T1000 (cell line): ENCODE results near the gene AUTS2.

Experiments
- DNase-seq: peaks from one replicate; lab custom pipeline; 2025; ENCODE audit warnings: mixed read lengths; lab: John Stamatoyannopoulos, UW

The AUTS2 gene

DNA sequence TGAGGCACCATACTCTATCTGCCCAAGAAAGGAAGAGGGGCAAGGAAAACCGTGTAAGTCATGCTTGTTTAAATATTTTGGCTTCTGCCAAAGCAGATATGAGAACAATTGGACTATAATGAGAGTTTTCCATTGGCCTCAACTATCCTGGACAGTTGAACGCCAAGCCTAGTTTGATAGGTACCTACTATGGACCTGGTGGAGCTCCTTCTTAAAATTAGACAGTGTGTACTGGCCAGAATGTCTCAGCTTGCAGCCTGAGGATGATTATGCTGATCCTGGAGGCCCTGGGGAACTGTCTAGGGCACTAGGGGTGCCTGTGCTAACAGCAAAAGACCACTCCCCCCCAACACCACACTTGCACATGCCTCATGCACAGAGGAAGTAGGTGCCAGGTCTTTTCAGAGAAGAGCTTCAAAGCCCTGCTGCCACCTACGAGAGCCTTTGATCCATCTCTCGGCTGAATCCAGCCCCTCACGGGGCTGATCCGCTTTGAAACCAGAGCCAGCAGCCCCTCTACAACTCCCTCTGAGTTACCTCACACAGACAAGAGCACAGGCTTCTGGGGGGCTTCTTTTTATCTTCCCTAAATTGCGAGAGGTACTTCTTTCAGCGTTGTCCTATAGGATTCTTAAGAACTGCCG lies 1059.8 kb downstream of the AUTS2 start:
- DNase-seq = no peak

DNA sequence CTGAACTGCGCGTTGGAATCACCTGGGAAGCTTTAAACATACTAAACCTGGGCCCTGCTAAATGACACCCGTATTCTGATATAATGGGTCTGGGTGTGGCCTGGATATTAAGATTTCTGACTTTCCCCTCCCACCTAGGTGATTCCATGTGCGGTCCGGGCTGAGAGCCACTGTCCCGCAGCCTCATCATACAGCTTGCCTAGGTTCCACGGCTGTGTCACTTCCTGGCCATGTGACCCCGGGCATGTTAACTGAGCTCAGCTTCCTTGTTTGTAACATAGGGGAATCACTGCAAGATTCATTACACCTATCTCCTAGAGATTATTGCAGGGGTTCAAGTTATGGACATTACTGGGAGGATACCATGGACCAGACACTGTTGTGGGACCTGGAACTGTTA lies 1061.0 kb downstream of the AUTS2 start:
- no peak for DNase-seq

DNA sequence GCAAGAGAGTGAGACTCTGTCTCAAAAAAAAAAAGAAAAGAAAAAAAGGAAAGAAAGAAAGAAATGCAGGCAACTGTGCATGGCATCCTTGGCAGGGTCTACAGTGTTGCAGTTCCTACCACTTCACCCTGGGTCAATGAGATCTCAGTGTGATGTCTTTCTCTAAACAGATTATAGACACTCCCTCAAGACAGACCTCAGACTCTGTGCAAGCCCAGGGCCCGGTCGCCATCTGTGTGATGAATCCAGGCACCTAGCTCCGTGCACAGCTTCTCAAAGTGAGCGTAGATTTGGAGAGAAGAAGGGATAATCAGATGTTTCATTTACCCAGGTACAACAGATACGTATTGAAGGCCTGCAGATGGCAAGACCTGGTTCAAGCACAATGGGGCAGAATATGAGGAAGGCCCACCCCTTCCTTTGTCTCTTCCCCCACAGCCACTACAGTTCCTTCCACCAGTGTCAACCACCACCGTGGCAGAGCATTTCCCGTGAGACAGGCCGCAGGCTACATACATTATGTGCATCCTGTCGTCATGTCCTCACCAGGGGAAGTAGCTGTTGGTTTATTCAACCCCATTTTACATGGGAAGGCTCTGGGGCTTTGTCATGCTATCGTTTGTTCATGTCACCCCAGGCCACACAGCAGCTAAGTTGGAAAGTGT lies 1062.0 kb downstream of the AUTS2 start:
- DNase-seq = no peak

DNA sequence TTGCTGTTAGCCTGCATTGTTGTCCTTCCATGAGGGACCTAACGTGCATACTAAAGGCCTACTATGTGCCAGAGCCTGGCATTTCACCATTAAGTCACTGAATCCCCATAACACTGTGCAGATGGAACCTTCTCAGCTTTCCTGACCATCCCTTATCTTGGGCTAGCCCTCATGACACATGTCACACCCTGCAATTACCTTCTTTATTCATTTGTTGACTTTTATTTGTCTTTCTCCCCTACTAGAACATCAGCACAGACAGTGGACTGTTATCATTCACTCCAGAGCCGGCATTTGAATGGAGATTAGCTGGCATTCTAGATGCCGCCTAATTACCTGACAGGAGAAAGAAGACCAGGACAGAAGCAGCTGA lies 1062.5 kb downstream of the AUTS2 start:
- no peak for DNase-seq

DNA sequence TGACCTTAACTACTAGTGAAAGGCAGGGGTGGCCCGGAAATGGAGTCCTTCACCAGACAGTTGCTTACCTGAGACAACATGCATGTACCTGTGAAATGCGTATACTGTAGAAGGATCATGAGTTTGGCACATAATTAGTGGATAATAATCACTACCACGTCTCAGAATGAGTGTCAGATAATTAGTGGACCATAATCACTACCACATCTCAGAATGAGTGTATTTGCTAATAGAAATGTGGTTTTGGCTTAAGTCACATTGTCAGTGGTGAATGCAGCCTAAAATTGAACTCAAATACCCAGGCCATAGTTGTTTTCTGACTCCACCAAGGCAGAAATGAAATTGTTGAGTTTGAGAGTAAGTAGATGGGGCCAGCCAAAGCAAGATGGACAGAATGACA lies 1065.4 kb downstream of the AUTS2 start:
- no peak for DNase-seq

DNA sequence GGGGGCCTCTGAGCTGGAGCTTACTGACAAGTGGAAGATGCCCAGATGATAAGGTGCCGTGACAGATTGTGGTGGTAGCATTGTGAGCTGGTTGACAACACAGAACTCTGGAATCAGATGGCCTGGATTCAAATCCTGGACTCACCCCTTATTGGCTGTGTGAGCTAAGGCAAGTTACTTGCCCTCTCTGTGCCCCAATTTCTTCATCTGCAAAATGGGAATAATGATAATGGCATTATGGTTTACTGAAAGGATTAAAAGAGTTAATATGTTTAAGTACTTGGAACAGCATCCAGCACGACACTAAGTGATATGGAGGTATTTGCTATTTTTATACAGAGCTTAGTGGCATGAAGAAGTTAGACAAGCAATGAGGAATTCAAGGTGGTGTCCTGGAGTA lies 1067.7 kb downstream of the AUTS2 start:
- no peak for DNase-seq

DNA sequence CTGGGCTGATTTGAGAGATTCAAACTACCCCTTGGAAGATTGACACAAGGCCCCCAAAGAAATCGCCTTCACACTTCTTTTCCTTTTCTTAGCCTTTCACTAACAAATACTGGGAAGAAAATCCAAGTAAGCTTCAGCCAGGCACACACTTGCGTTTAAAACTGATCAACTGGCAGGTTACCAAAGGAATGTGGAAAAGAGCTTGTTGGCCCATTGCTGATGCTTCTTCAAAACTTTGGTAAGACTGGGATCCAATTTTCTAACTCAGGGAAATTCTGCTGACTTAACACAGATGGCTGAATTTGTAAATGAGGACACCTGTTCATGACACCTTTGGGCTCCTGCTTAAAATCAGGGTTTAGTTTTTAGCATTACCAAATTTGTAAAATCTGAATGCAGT lies 1069.1 kb downstream of the AUTS2 start:
- DNase-seq = no peak

DNA sequence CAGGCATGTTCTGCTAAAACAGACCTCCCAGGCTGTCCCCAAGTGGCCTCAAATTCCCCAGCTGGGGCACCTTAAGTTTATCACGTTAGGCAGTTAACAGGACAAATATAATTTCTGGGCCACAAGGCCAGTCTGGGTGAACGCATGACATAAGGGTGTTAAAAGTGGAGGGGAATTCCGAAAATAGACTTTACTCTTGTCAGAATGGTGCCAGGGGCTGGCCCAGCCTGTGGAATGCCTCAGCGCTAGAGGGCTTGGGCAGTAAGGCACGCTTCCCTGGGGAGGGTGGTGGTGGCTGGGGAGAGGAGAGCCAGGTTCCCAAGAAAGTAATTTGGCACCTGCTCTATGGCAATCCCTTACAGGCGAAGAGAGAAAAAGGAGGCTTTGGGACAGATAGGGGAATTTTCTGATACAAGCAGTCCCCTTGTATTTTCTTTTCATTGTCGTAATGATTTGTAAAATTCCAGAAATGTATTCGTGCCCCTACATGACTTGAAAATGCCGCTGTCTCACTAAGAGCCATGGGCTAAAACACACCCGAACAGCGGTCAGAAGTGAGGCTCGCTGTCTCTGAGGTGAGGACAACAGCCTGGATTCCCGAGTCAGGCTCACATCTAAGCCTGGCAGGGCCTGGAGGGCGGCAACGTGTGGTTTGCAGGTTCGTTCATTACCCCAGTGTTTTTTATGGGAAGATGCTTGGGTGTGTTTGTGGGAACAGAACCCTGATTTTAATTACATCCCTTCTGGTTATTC lies 1070.5 kb downstream of the AUTS2 start:
- DNase-seq = no peak

DNA sequence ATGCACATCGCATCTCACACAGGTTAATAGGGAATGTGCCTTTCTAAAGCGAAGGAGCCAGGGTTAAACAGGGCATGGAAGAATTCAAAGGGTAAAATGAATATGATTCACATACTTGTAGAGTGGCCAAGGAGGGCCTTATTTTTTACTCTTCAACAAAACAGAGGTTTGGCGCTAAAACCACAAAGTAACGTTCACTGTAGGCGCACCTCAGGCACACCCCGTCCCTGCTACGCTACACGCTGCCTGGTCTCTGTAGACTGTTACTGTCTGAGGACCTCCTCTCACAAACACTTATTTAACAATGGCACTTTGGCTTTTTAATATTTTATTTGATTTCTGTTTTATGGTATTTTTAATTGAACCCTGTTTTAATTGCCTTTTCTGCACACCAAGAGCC lies 1071.6 kb downstream of the AUTS2 start:
- DNase-seq = no peak

DNA sequence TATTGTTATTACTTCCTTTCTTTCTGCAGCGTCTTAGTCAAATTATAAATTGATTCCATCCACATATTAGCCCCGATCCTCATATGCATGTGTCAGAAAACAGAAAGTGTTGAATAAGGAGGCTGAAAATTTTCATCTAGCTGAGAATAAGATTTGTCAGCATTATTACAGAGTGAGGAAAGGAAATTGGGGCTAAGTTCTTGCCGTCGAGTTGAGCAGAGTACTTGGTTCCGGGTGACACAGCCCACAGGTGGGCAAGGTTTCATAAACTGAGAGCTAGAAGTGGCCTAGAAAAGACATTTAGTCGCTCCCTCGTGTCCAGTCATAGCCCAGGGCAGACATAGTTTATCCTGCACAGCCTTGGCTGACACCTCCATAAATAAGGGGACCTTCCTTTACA lies 1072.0 kb downstream of the AUTS2 start:
- no peak for DNase-seq

DNA sequence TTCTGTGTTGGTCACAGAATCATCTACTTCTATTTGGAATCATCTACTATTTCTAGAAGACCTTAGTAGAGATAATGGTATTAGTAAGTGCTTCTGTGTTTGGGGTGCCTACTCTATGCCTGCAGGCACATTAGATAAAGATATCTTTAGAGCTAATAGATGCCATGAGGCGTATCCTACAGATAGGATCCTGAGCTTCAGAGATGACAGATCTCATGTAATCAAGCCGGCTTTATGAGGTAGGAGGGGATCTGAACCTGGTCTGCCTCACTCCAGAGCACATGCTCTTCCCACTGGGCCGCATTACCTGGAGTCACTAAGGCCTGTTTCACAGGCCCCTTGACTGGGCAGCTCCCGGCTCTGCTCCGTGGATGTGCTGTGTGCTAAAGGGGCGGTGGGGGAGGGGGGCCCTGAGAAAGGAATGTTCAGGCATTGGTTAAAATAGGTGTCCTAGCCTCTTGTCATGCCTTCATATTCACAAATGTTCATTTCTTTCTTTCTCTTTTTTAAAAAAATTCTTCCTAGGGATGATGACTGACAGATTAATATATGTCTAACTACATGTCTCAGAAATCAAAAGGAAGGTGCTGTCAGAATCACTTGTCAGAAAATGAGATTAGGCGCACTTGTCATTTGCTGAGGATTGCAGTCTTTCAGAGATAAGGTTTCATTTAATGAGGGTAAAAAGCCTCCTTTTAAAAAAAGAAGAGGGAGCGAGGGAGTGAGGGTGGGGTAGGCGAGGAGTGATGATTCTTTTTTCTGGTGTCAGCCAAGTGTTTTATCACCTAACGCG lies 1075.7 kb downstream of the AUTS2 start:
- no peak for DNase-seq

DNA sequence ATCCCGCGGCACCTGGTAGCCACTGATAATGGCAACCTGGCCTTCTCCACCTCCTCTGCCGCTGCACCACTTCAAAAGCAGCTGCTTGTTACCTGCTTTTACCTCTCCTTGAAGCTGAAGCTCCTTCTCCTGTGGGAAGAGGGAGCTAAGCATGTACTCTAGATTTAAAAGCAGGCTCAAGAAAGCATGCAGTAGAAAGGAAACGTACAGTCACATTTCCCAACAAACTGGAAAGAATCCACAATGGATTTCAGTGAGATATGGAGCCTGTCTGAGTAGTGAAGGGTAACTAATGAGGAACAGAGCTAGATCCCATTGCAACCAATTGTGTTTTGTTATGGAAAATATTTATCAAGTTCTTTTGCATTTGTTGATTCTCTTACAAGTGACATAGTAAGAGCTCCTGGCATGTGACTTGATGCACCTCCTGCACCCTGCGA lies 1076.3 kb downstream of the AUTS2 start:
- no peak for DNase-seq

DNA sequence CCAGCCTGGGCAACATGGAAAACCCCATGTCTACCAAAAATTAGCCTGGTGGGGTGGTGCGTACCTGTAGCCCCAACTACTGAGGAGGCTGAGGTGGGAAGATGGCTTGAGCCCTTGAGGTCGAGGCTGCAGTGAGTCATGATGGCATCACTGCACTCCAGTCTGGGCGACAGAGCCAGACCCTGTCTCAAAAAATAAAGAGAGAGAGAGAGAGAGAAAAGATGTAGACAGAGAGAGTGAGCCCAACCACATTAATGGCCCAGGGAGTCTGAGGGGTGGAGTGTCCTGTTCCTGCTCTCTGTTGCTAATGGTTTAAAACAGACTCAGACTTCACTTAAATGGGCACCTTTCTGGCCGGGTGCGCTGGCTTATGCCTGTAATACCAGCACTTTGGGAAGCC lies 1078.0 kb downstream of the AUTS2 start:
- DNase-seq = no peak

DNA sequence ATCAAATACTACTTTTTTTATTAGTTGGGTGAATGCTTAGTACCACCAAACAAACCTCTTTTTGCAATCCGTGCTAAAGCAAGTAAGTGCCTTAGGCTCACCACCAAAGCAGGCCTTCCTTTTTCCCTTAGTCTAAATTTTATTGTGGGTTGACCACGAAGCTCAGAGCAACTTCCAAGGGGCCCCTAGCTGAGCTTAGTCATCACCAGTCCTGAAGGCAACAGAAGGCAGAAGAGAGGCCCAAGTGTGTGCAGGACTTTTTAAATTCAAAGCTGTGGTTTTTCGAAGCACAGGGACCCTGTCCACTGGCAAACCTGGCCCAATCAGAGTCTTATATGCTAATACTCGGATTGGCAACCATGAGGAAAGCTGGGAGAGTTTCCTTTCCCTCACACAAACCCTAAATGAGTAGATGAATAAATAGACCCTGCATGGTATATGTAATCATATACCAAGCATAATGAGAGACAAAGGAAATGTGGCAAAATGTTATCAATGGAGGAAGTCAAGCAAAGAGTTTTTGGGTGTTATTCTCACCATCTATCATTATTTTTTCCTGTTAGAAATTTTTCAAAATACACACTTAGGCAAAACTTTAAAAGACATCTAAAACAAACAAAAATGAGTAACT lies 1080.5 kb downstream of the AUTS2 start:
- peak; percentile 13 for DNase-seq

DNA sequence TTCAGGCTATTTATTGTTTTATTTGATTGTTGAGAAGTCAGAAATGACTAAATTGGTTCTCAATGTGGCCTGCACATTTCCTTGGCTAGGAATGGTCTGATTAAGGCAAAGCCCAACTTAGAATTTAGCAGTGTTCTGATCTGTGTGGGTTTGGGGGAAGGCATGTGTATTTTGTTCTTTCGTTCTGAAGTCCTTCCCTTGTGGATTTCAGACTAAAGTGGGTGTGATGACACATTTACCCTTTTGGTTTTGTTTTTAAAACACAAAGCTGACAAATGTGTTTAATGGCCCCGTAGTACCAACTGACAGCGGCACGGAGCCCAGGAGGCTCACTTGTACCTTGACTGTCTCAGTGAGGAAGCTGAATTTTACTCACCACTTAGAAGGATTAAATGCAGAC lies 1081.4 kb downstream of the AUTS2 start:
- no peak for DNase-seq

DNA sequence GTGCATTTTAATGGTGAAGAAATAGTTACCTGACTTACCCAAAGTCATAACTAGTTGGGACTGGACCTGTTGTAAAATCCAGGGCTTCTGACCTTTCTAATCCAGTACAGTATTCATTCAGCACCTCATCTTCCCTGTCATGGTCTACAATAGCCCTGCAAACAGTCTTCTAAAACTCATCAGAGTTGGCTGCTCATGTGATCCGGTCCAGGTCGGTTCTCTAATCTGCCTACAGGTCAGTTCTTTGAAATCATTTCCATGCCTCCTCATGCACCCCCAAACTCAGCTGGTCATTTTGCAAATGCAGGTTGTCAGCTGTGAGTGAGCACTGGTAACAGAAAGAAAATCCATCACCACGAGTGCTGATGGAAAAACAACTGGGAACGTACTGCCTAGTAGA lies 1082.0 kb downstream of the AUTS2 start:
- no peak for DNase-seq

DNA sequence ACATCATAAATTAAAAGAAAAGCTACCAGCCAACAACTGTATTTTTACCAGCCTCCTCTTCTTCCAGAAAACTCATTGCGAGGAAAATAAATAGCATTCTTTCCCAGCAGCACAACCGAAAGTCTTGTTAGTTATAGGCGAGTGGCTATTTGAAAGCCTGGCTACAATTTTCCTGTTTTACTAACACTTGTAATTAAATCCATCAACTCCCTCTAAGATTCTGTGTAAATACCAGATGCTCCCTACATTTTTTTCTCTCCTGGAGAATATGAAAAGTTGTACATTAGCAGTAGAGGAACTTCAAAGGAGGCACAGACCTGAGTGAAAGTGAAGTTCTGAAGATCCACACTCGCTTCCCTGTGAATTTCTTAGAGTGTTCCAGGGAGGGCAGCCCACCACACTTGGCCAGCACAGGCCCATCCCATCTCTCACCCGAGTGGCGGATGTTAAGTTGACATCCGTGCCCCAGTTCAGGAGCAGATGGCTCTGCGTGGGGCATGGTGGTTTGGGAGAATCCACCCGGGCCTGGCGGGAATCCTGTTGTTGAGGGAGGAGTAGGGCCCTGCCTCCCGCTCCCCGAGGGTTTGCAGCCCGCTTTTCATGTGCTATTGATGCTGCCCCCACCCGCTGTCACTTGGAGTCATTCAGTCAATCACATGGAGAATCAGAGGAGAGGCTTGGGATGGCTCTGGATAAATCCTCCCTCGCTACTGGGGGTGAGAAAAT lies 1082.6 kb downstream of the AUTS2 start:
- no peak for DNase-seq

DNA sequence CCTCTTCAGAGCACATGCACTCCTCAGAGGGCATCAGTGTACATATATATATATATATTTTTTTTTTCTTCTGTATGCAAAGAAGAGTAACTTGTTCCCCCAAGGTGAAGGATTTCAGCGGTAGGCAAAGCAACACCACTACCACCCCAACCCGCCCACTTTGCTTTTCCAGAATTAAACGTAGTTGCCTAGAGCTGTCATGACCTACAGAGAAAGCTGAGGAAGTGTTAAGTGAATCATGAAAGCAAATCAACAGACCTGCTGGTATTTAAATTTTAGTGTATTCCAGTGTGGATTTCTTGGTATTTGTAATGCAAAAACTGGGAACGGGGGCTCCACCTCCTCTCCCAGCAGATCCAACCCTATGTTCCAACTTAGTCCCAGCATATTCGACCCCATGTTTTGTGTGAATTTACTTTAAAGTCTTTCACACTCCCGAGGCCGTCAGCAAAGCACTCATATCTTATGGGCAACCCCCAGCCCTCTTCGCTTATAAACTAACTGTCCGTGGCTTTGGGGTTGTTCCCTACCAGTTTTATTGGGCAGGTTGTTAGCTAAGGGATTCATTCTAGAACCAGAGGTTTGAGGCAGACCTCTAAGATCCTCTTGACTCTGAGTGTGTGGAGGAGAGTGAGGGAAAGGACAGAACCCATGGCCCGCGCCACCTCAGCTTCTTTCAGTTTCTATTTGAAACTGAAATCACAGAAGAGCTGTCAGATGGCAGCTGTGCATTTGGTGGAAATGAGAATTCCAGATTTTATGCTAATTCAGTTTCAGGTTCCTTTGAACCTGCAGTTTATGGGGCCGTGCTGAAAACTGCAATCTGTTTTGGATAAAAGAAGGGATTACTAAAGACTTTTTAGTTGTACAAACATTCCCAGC lies 1083.4 kb downstream of the AUTS2 start:
- no peak for DNase-seq

DNA sequence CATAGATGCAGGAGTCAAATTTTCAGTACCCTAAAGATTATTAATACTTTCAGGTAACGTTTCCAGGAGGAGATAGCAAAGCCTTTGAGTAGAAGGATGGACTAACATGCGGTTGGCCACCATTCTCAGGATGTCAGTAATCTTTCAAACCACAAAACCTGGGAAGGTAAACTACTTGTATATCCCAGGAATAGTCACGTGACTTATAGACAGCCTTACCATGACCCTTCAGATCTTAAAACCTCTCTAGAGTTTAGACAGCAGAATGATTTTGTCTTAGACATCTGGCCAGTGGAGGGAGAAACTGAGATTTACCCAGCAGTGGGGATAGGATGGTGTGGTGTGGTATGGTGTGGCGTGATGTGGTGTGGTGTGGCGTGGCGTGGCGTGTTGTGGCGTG lies 1085.9 kb downstream of the AUTS2 start:
- DNase-seq = no peak

DNA sequence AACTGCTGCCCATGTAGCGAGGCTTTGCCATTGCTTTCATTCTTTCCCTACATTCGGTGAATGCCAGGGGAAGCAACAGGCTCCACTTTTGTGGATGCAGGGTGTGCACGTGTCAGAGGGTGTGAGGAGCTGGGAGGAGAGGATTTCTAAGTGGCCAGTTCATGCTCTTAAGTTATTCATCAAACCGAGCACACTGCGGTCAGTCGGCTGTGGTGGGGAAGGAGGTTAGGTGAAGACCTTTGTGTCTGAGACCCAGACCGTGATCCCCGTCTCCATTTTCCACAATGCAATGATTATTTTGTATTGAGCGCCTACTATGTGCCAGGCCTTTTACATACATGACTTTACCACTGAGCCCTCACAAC lies 1095.0 kb downstream of the AUTS2 start:
- no peak for DNase-seq
